ENCODE measurements around the gene SNX1.

SNX1 gene

DNA sequence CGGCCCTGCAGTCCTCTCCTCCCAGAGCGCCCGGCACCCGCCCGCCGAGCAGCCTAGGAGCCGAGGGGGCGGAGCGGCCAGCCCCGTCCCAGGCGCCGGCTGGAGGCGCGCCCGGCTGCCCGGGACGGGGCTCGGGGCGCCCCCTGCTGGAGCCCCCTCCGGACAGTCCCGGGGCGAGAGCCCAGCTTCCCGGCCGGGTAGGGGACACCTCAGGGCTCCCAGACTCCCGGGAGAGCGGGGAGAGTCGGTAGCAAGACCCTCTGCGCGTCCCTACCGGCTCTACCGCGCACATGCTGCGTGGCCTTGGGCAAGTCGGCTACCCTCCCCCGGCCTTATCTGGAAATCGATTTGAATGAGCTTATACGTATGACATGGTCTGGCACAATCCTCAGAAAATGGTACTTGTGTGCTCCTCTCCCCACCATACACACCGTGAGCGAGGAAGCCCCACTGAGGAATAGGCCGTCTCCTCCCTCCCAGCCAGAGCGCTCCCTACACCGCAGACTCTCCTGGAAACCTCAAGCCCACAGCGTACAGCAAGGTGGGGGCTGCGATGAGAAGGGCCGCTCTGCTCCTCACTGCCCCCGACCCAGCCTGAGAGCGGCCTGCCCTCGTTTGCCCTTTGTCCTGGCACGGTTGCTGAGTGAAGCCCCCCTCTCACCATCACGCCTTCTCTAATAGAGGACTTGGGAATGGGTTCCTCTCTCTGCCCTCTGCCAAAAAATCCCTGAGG is 49.2 kb upstream of the SNX1 start, which contains the start of gene DAPK2 (continued):
- TF ChIP-seq ZNF169 (tag by site-specific recombination; IDR thresholded peaks at IDR 0.05), result no peak
- TF ChIP-seq PATZ1 (tag by site-specific recombination; IDR thresholded peaks at IDR 0.05), result 0 out of 2 replicates have a peak, but pooled peaks have one; percentile 44
- no peak for TF ChIP-seq ZNF701 (tag by site-specific recombination; IDR thresholded peaks at IDR 0.05)
- TF ChIP-seq, protein P1, sequence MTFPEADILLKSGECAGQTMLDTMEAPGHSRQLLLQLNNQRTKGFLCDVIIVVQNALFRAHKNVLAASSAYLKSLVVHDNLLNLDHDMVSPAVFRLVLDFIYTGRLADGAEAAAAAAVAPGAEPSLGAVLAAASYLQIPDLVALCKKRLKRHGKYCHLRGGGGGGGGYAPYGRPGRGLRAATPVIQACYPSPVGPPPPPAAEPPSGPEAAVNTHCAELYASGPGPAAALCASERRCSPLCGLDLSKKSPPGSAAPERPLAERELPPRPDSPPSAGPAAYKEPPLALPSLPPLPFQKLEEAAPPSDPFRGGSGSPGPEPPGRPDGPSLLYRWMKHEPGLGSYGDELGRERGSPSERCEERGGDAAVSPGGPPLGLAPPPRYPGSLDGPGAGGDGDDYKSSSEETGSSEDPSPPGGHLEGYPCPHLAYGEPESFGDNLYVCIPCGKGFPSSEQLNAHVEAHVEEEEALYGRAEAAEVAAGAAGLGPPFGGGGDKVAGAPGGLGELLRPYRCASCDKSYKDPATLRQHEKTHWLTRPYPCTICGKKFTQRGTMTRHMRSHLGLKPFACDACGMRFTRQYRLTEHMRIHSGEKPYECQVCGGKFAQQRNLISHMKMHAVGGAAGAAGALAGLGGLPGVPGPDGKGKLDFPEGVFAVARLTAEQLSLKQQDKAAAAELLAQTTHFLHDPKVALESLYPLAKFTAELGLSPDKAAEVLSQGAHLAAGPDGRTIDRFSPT (tag by site-specific recombination; IDR thresholded peaks at IDR 0.05), result no peak
- peak; percentile 45 for TF ChIP-seq PRDM10 (tag by site-specific recombination; IDR thresholded peaks at IDR 0.05)
- no peak for TF ChIP-seq ZNF341 (tag by site-specific recombination; IDR thresholded peaks at IDR 0.05; ENCODE audit: low read depth)
- TF ChIP-seq ZNF791 (tag by site-specific recombination; IDR thresholded peaks at IDR 0.05), result no peak
- no peak for TF ChIP-seq KLF7 (tag by site-specific recombination; IDR thresholded peaks at IDR 0.05; ENCODE audit: borderline replicate concordance)
- TF ChIP-seq ZNF423 (tag by site-specific recombination; IDR thresholded peaks at IDR 0.05), result peak; percentile 59; the same call in 1 of the 2 replicates
- peak; percentile 41 for TF ChIP-seq ZBTB26 (tag by site-specific recombination; optimal IDR thresholded peaks at IDR 0.05)
- peak; percentile 33; the same call in 1 of the 2 replicates for TF ChIP-seq ZEB2 (tag by site-specific recombination; IDR thresholded peaks at IDR 0.05)
- TF ChIP-seq KLF9 (tag by site-specific recombination; IDR thresholded peaks at IDR 0.05; ENCODE audit: low read depth), result no peak
- no peak for TF ChIP-seq WT1 (tag by site-specific recombination; IDR thresholded peaks at IDR 0.05)
- no peak for TF ChIP-seq ZFP3 (tag by site-specific recombination; IDR thresholded peaks at IDR 0.05; ENCODE audit: low read depth)
- peak; percentile 48; the same call in 1 of the 2 replicates for TF ChIP-seq ZNF600 (tag by site-specific recombination; IDR thresholded peaks at IDR 0.05)
- TF ChIP-seq ZNF174 (tag by site-specific recombination; IDR thresholded peaks at IDR 0.05), result no peak
- peak; percentile 46; the same call in 1 of the 2 replicates for TF ChIP-seq ZNF76 (tag by site-specific recombination; IDR thresholded peaks at IDR 0.05; ENCODE audit: borderline replicate concordance, low read depth)
- TF ChIP-seq ZNF514 (tag by site-specific recombination; IDR thresholded peaks at IDR 0.05), result no peak

Data from HEK293 (cell line).